MCF 10A (cell line): ENCODE measurements around the gene CXorf38. TPM values are rescaled to one million over a fixed set of nuclear protein-coding genes. Genes with fewer than 3 reads are reported as not detected.

Source experiments
- BruUV-seq: library from RNA; stranded (reverse); fragments of 400-500 nt; replicated peaks from 2 replicates; lab custom pipeline; 2021; lab: Mats Ljungman, UMichigan
- CTCF ChIA-PET: fragments of 300-600 bp; sonication (Branson Sonifier 250); formaldehyde crosslinking; extraction: SDS; loops from one replicate; lab custom pipeline; 2021; ENCODE audit warnings: antibody characterized with exemption, inconsistent platforms; lab: Yijun Ruan, JAX
- POLR2A ChIA-PET: fragments of 300-600, 350-650 bp; sonication (Branson Sonifier 250); formaldehyde crosslinking; extraction: SDS; loops from one replicate; lab custom pipeline; 2020; ENCODE audit warnings: antibody characterized with exemption, inconsistent platforms; lab: Yijun Ruan, JAX
- DNase-seq: peaks from one replicate; pipeline ENCODE4 v3.0.0-alpha.2; 2018; ENCODE audit not compliant: unreplicated experiment
- H3K27ac Mint-ChIP-seq: one replicate; pipeline ENCODE4 v1.8.0; 2022; ENCODE audit warnings: mild to moderate bottlenecking, low read depth, mixed read lengths; ENCODE audit not compliant: unreplicated experiment
- H3K27me3 Mint-ChIP-seq: one replicate; pipeline ENCODE4 v1.8.0; 2022; ENCODE audit warnings: mixed read lengths; ENCODE audit not compliant: insufficient read depth, unreplicated experiment
- H3K36me3 Mint-ChIP-seq: one replicate; pipeline ENCODE4 v1.8.0; 2022; ENCODE audit warnings: mild to moderate bottlenecking, moderate library complexity, mixed read lengths; ENCODE audit not compliant: insufficient read depth, unreplicated experiment
- H3K4me1 Mint-ChIP-seq: one replicate; pipeline ENCODE4 v1.8.0; 2022; ENCODE audit warnings: mixed read lengths; ENCODE audit not compliant: insufficient read depth, unreplicated experiment
- H3K4me3 Mint-ChIP-seq: one replicate; pipeline ENCODE4 v1.8.0; 2022; ENCODE audit warnings: mild to moderate bottlenecking, moderate library complexity, mixed read lengths; ENCODE audit not compliant: unreplicated experiment
- H3K9me3 Mint-ChIP-seq: one replicate; pipeline ENCODE4 v1.8.0; 2022; ENCODE audit warnings: mixed read lengths; ENCODE audit not compliant: unreplicated experiment
- CTCF ChIP-seq: fragments of 200-600 bp; IDR thresholded peaks from one replicate; pipeline ENCODE4 v1.8.0; 2022; ENCODE audit warnings: antibody characterized with exemption, mild to moderate bottlenecking; ENCODE audit not compliant: unreplicated experiment
- intact Hi-C: fragments of 100-400 bp; cut with micrococcal nuclease; formaldehyde crosslinking; loops from 2 replicates; pipeline ENCODE4 v1.14.1; 2022
- total RNA-seq: library from RNA; stranded (reverse); gene quantifications from 2 replicates; pipeline ENCODE4 v1.2.3, GENCODE V29; 2022

CXorf38 gene
- total RNA-seq, 1 experiment from 2014 or later, result 21.4 TPM

GRCh38 chrX:40687169-40687568, 39.8 kb upstream of the CXorf38 start:
- no TSS peak for BruUV-seq
- CTCF ChIA-PET, result interaction anchor here (0.6 to 3.7 kb wide), 4 partner anchors 36 to 142 kb away, joined by 3 to 13 read pairs (median 5); no protein-coding TSS in a partner anchor
- intact Hi-C loops, result no loop called here

DNA sequence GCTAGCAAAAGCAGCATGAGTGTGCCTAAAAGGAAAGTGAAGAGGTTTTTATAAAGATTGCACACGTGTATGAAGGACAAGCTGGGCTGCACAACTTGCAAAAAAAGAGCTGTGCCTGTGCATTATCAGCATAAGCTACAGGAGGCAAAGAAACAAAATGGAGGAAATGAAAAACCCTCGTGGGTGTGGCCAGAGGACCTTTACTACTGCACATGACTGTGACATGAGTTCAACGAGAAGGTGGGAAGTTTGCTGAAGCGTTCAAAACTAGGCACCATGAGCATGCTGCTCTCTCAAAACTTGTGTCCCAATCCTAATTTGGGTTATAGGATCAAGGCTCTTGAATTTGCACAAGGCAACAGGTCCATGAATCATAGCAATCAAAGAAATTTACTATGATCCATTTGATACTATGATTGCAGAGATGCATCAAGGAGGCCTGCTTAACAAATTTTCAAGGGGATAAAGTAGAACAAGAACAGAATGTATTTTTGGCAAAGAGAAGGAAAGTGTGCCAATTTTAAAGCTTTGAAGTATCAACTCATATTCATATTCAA, 38.1 kb upstream of the CXorf38 start:
- peaks cover 20% of the 10 kb centered on the region for H3K36me3 Mint-ChIP-seq
- no TSS peak for BruUV-seq

More at GRCh38 chrX:40687169-40687568, 39.8 kb upstream of the CXorf38 start:
- Mint-ChIP-seq H3K4me1 (no peaks in the 10 kb centered on the region), H3K27ac (no peak overlapping the region), H3K4me3 (no peak overlapping the region), H3K27me3 (peaks cover 45% of the 10 kb centered on the region), H3K36me3 (peaks cover 20% of the 10 kb centered on the region), H3K9me3 (no peaks in the 10 kb centered on the region)
- no peak for DNase-seq
- POLR2A ChIA-PET, result no interaction called here
- TF ChIP-seq CTCF, result no peak

DNA sequence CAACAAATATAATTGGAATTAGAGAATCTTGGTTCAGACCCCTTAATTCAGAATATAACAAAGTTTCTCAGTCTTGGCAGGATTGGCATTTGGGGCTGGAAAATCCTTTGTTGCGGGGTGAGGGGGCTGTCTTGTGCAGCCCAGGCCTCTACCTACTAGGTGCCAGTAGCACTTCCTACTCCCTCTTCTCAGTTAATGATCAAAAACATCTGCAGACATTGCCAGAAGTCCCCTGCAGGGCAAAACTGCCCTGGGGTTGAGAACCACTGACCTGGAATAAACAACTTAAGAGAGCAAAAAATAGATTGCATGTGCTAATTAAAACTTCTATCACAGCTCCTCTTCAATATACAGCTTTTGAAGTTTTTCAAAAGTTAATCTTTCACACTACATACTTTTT, 36.7 kb upstream of the CXorf38 start:
- intact Hi-C loops, result no loop called here
- no peak for DNase-seq
- no peaks in the 10 kb centered on the region for H3K9me3 Mint-ChIP-seq
- ChIA-PET POLR2A (interaction anchor here (0.6 to 0.7 kb wide), 3 partner anchors 97 to 543 kb away, joined by 3 read pairs; no protein-coding TSS in a partner anchor), CTCF (interaction anchor here (0.6 kb wide), 1 partner anchor 239 kb away, joined by 5 read pairs; no protein-coding TSS in a partner anchor)
- no peak overlapping the region for H3K27ac Mint-ChIP-seq
- peaks cover 45% of the 10 kb centered on the region for H3K27me3 Mint-ChIP-seq
- no TSS peak for BruUV-seq
- no peak for TF ChIP-seq CTCF
- no peaks in the 10 kb centered on the region for H3K4me1 Mint-ChIP-seq
- peaks cover 20% of the 10 kb centered on the region for H3K36me3 Mint-ChIP-seq
- H3K4me3 Mint-ChIP-seq, result no peak overlapping the region

More for the DNA sequence above, 38.1 kb upstream of the CXorf38 start:
- CTCF ChIA-PET, result interaction anchor here (0.5 to 3.7 kb wide), 5 partner anchors 11 to 429 kb away, joined by 3 to 13 read pairs (median 5); no protein-coding TSS in a partner anchor
- Mint-ChIP-seq H3K4me1 (no peaks in the 10 kb centered on the region), H3K27me3 (peaks cover 45% of the 10 kb centered on the region), H3K27ac (no peak overlapping the region), H3K9me3 (no peaks in the 10 kb centered on the region), H3K4me3 (no peak overlapping the region)
- intact Hi-C loops, result no loop called here
- POLR2A ChIA-PET, result interaction anchor here (0.7 to 1.2 kb wide), 2 partner anchors 11 kb away, joined by 3 read pairs; no protein-coding TSS in a partner anchor
- no peak for DNase-seq
- TF ChIP-seq CTCF, result no peak

GRCh38 chrX:40683245-40683644, 35.9 kb upstream of the CXorf38 start:
- CTCF ChIA-PET, result no interaction called here
- H3K36me3 Mint-ChIP-seq, result peaks cover 22% of the 10 kb centered on the region

More at GRCh38 chrX:40683245-40683644, 35.9 kb upstream of the CXorf38 start:
- Mint-ChIP-seq H3K4me3 (no peak overlapping the region), H3K4me1 (no peaks in the 10 kb centered on the region), H3K9me3 (no peaks in the 10 kb centered on the region), H3K27me3 (peaks cover 45% of the 10 kb centered on the region), H3K27ac (no peak overlapping the region)
- POLR2A ChIA-PET, result interaction anchor here (0.6 to 0.7 kb wide), 3 partner anchors 241 to 544 kb away, joined by 3 read pairs; no protein-coding TSS in a partner anchor
- DNase-seq, result no peak
- intact Hi-C loops, result no loop called here
- TF ChIP-seq CTCF, result no peak
- BruUV-seq, result no TSS peak
